Measurements from ENCODE around the gene CCT2. TPM values are rescaled to one million over a fixed set of nuclear protein-coding genes. Genes with fewer than 3 reads are reported as not detected.
"Not testable (repeated sequence)": the region's sequence is repeated elsewhere in the genome, so short reads cannot be mapped to it uniquely, and the experiment has no call there.

Gene CCT2
- total and polyA plus RNA-seq, 10 of the 15 experiments (the other 5 are each of a cell fraction or from before 2014, with no cell fraction given) = 242 to 418 (median 348) TPM

DNA sequence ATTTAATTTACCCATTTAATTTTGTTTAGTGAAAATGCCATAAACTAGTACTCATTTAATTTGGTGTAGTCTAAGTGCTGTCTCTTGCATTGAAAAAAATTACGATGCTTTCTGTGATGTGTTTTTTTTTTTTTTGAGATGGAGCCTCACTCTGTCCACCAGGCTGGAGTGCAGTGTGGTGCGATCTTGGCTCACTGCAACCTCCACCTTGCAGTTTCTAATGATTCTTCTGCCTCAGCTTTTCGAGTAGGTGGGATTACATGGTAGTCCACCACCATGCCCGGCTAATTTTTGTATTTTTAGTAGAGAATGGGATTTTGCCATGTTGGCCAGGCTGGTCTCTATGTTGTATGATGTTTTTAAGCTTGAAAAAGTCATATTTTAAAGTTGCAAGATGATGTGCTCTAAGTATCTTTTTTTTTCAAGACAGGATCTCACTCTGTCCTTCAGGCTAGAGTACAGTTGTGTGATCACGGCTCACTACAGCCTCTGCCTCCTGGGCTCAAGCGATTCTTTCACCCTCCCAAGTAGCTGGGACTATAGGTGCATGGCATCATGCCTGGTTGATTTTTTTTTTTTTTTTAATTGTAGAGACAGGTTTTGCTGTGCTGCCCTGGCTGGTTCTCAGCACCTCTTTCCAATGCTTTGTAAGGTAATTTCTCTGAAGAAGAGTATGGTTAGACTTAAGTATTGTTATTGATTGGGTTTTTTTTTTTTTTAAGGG is 16.9 kb downstream of the CCT2 start:
- SMC1A ChIA-PET (ENCODE audit: uncharacterized antibody, unreplicated experiment) = no interaction called here
- POLR2A ChIA-PET = interaction anchor here (0.6 kb wide), 1 partner anchor 1288 kb away, joined by 4 read pairs; no protein-coding TSS in a partner anchor
- ATAC-seq (peak; percentile 11), FAIRE-seq (no peak), DNase-seq (ENCODE audit: low read depth, low spot score) (no peak)
- no peaks in the 10 kb centered on the region for H4K20me1 ChIP-seq (ENCODE audit: control insufficient read depth, insufficient read depth)
- H3K79me2 ChIP-seq (ENCODE audit: control insufficient read depth, insufficient read depth, low read length) = no peaks in the 10 kb centered on the region
- no peak overlapping the region for H3K27ac ChIP-seq (ENCODE audit: control insufficient read depth, insufficient read depth)
- no peaks in the 10 kb centered on the region for H3K4me1 ChIP-seq (ENCODE audit: control insufficient read depth, insufficient read depth, low read length)
- TF ChIP-seq POLR2AphosphoS5 (IDR thresholded peaks at IDR 0.05; ENCODE audit: low read length) (peak; percentile 33; the same call in 1 of the 2 replicates), POLR2AphosphoS2 (IDR thresholded peaks at IDR 0.05; ENCODE audit: low read depth, low read length) (no peak)
- H3K4me3 ChIP-seq = no peak overlapping the region
- no peaks in the 10 kb centered on the region for H3K27me3 ChIP-seq (replicated peaks in 1 of 2; ENCODE audit: control insufficient read depth in 2 of 2, insufficient read depth in 2 of 2, low read length in 1 of 2)
- CTCF ChIA-PET = interaction anchor here (0.6 kb wide), 1 partner anchor 234 kb away, joined by 3 read pairs; no protein-coding TSS in a partner anchor
- H3K9ac ChIP-seq (ENCODE audit: control insufficient read depth, insufficient read depth, low read length) = no peak overlapping the region
- no TSS peak for BruUV-seq (replicated peaks)
- intact Hi-C loops (cut with micrococcal nuclease; ENCODE audit: unreplicated experiment) = no loop called here
- H2AFZ ChIP-seq (ENCODE audit: control insufficient read depth, low read depth, low read length) = no peak overlapping the region
- no peaks in the 10 kb centered on the region for H3K9me3 ChIP-seq (replicated peaks; ENCODE audit: control insufficient read depth, insufficient read depth, low read length)
- RAD21 ChIA-PET (ENCODE audit: unreplicated experiment) = no interaction called here
- WGBS (ENCODE audit: insufficient coverage, insufficient replicate concordance, low lambda C conversion rate, missing lambda C conversion rate) = 97% methylated on average over 6 of the region's 6 CpGs
- in situ Hi-C loops (cut with MboI) = no loop called here
- H3K36me3 ChIP-seq (ENCODE audit: control insufficient read depth in 2 of 2, insufficient read depth in 2 of 2, low read length in 1 of 2) = peaks cover 6 to 35% of the 10 kb centered on the region in 2 experiments
- H3K4me2 ChIP-seq (ENCODE audit: control insufficient read depth, insufficient read depth) = no peak overlapping the region

GRCh38 chr12:69602954-69603353 is 17.7 kb downstream of the CCT2 start:
- no peaks in the 10 kb centered on the region for H3K9me3 ChIP-seq (replicated peaks; ENCODE audit: control insufficient read depth, insufficient read depth, low read length)
- DNase-seq (ENCODE audit: low read depth, low spot score) = no peak
- H4K20me1 ChIP-seq (ENCODE audit: control insufficient read depth, insufficient read depth) = no peaks in the 10 kb centered on the region
- H2AFZ ChIP-seq (ENCODE audit: control insufficient read depth, low read depth, low read length) = no peak overlapping the region
- in situ Hi-C loops (cut with MboI) = no loop called here
- no peak overlapping the region for H3K4me3 ChIP-seq
- H3K4me2 ChIP-seq (ENCODE audit: control insufficient read depth, insufficient read depth) = no peak overlapping the region
- H3K9ac ChIP-seq (ENCODE audit: control insufficient read depth, insufficient read depth, low read length) = no peak overlapping the region
- CTCF ChIA-PET = no interaction called here
- no TSS peak for BruUV-seq (replicated peaks)
- peaks cover 6 to 26% of the 10 kb centered on the region in 2 experiments for H3K36me3 ChIP-seq (ENCODE audit: control insufficient read depth in 2 of 2, insufficient read depth in 2 of 2, low read length in 1 of 2)
- no peak for FAIRE-seq
- H3K27me3 ChIP-seq (replicated peaks in 1 of 2; ENCODE audit: control insufficient read depth in 2 of 2, insufficient read depth in 2 of 2, low read length in 1 of 2) = no peaks in the 10 kb centered on the region
- ATAC-seq = peak; percentile 34; the same call in 2 of the 3 replicates
- RAD21 ChIA-PET (ENCODE audit: unreplicated experiment) = no interaction called here
- POLR2A ChIA-PET = no interaction called here
- intact Hi-C loops (cut with micrococcal nuclease; ENCODE audit: unreplicated experiment) = no loop called here
- H3K79me2 ChIP-seq (ENCODE audit: control insufficient read depth, insufficient read depth, low read length) = no peaks in the 10 kb centered on the region
- SMC1A ChIA-PET (ENCODE audit: uncharacterized antibody, unreplicated experiment) = no interaction called here
- H3K27ac ChIP-seq (ENCODE audit: control insufficient read depth, insufficient read depth) = no peak overlapping the region
- 0 out of 2 replicates have a peak, but pooled peaks have one; percentile 32 for TF ChIP-seq MTA3 (IDR thresholded peaks at IDR 0.05; ENCODE audit: borderline replicate concordance, low read length)
- TF ChIP-seq, protein P1, sequence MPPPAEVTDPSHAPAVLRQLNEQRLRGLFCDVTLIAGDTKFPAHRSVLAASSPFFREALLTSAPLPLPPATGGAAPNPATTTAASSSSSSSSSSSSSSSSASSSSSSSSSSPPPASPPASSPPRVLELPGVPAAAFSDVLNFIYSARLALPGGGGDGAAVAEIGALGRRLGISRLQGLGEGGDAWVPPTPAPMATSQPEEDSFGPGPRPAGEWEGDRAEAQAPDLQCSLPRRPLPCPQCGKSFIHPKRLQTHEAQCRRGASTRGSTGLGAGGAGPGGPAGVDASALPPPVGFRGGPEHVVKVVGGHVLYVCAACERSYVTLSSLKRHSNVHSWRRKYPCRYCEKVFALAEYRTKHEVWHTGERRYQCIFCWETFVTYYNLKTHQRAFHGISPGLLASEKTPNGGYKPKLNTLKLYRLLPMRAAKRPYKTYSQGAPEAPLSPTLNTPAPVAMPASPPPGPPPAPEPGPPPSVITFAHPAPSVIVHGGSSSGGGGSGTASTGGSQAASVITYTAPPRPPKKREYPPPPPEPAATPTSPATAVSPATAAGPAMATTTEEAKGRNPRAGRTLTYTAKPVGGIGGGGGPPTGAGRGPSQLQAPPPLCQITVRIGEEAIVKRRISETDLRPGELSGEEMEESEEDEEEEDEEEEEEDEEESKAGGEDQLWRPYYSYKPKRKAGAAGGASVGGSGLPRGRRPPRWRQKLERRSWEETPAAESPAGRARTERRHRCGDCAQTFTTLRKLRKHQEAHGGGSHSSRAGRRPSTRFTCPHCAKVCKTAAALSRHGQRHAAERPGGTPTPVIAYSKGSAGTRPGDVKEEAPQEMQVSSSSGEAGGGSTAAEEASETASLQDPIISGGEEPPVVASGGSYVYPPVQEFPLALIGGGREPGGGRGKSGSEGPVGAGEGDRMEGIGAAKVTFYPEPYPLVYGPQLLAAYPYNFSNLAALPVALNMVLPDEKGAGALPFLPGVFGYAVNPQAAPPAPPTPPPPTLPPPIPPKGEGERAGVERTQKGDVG (CRISPR knock-in tag; IDR thresholded peaks at IDR 0.05) = no peak
- no peaks in the 10 kb centered on the region for H3K4me1 ChIP-seq (ENCODE audit: control insufficient read depth, insufficient read depth, low read length)

DNA sequence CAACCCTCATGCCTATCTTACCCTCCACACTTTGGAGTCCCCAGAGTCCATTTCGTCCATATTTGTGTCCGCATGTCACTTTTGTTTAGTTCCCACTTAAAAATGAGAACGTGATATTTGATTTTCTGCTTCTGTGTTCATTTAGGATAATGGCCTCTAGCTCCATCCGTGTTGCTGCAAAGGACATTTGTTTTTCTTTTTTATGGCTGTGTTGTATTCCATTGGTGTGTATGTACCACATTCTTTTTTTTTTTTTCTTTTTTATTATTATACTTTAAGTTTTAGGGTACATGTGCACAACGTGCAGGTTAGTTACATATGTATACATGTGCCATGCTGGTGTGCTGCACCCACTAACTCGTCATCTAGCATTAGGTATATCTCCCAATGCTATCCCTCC is 18.3 kb downstream of the CCT2 start:
- POLR2A ChIA-PET; H3K9ac ChIP-seq (ENCODE audit: control insufficient read depth, insufficient read depth, low read length); FAIRE-seq; H3K27ac ChIP-seq (ENCODE audit: control insufficient read depth, insufficient read depth); H3K79me2 ChIP-seq (ENCODE audit: control insufficient read depth, insufficient read depth, low read length); RAD21 ChIA-PET (ENCODE audit: unreplicated experiment); in situ Hi-C loops (cut with MboI); ATAC-seq; CTCF ChIA-PET; intact Hi-C loops (cut with micrococcal nuclease; ENCODE audit: unreplicated experiment); H3K4me3 ChIP-seq; DNase-seq (ENCODE audit: low read depth, low spot score); H3K9me3 ChIP-seq (replicated peaks; ENCODE audit: control insufficient read depth, insufficient read depth, low read length); H3K27me3 ChIP-seq (replicated peaks in 1 of 2; ENCODE audit: control insufficient read depth in 2 of 2, insufficient read depth in 2 of 2, low read length in 1 of 2); H3K4me1 ChIP-seq (ENCODE audit: control insufficient read depth, insufficient read depth, low read length); H4K20me1 ChIP-seq (ENCODE audit: control insufficient read depth, insufficient read depth); H3K4me2 ChIP-seq (ENCODE audit: control insufficient read depth, insufficient read depth); H2AFZ ChIP-seq (ENCODE audit: control insufficient read depth, low read depth, low read length); BruUV-seq (replicated peaks): not testable (repeated sequence)
- WGBS (ENCODE audit: insufficient coverage, insufficient replicate concordance, low lambda C conversion rate, missing lambda C conversion rate) = 98% methylated on average over 4 of the region's 6 CpGs
- SMC1A ChIA-PET (ENCODE audit: uncharacterized antibody, unreplicated experiment) = interaction anchor here (0.6 kb wide), 1 partner anchor 503 kb away, joined by 3 read pairs; no protein-coding TSS in a partner anchor
- peaks cover 4 to 24% of the 10 kb centered on the region in 2 experiments for H3K36me3 ChIP-seq (ENCODE audit: control insufficient read depth in 2 of 2, insufficient read depth in 2 of 2, low read length in 1 of 2)
